ENCODE measurements around the gene VANGL2. TPM values are rescaled to one million over a fixed set of nuclear protein-coding genes. Genes with fewer than 3 reads are reported as not detected.
"Not testable (repeated sequence)": the region's sequence is repeated elsewhere in the genome, so short reads cannot be mapped to it uniquely, and the experiment has no call there.

VANGL2 gene
- total RNA-seq, 2 experiments from 2014 or later: 0.04 TPM; not detected in 1

DNA sequence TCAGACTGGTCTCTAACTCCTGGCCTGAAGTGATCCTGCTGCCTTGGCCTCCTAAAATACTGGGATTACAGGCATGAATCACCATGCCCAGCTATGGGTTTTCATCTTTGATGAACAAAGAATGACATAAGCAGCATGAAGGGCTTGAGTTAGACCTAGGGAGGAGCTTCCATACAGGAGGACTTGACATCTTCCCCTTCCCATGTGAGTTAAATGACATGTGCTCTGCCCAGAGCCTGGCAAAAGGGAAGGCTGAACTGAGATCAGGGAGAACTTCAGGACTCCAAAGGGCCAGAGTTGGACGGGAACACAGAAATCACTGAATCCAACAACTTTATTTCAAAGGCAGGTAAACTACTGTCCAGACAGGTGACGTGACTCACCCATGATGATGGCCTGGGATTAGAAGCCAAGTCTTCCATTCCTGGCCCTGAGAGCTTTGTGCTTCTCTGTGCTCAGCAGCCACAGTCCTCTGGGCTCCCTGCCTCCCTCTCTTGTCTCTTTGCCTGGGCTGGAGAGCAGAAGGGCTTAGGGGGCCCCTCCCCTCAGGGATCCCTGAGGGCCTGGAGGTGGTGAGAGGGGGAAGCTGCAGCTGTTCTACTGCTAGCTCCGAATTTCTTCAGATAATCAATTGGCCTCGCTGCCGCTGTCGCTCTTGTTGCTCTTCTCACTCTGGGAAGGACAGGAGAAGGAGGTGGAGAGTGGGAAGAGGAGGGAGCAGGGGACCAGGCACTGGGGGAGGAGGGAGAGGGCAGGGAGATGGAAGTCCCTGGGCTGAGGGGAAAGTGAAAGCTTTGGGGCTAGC is 25.9 kb upstream of the VANGL2 start:
- no peak overlapping the region for H3K4me3 Mint-ChIP-seq
- POLR2A ChIA-PET: no interaction called here
- peaks cover 7% of the 10 kb centered on the region for H3K27me3 Mint-ChIP-seq
- CTCF ChIA-PET: interaction anchor here (0.6 to 1.4 kb wide), 6 partner anchors 9 to 272 kb away, joined by 3 to 5 read pairs (median 3); no protein-coding TSS in a partner anchor
- no peaks in the 10 kb centered on the region for H3K36me3 Mint-ChIP-seq (ENCODE audit: low read depth)
- no peak overlapping the region for H3K27ac Mint-ChIP-seq
- H3K9me3 Mint-ChIP-seq: no peaks in the 10 kb centered on the region
- peaks cover 15% of the 10 kb centered on the region for H3K4me1 Mint-ChIP-seq
- no peak for DNase-seq

DNA sequence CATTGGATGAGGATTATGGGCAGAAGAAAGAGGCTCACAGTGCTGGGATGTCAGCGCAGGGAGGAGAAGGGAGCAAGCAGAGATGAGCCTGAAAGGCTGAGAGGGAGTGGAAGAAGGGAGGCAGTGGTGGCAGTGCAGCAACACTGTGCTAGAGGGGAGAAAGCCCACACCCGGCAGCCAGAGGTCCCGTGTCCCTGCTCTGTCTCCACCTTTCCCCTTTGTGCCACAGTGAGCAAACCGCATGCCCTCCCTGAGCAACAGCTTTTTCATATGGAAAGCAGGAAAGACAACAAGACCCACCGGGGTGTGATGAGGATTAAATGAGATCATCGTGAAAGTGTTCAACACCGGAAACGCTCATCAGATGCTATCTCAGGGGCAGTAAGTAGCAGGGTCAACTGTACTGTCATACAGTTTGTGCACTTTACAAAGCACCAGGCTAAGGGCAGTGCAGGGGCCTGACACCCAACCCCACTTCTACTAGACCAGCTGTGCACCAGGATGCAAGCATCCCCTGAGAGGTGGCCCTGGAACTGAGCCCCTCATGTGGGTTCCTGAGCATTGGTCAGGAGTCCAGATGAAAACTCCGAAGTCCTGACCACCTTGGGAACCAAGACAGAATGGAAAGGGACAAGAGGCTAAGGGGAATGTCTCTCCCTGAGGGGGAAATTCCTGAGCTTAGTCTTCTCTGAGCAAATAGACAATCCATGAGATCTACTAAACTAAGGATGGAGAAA is 24.4 kb upstream of the VANGL2 start:
- H3K27ac Mint-ChIP-seq: peak overlapping the region; percentile 20
- no peaks in the 10 kb centered on the region for H3K36me3 Mint-ChIP-seq (ENCODE audit: low read depth)
- DNase-seq: peak; percentile 21

DNA sequence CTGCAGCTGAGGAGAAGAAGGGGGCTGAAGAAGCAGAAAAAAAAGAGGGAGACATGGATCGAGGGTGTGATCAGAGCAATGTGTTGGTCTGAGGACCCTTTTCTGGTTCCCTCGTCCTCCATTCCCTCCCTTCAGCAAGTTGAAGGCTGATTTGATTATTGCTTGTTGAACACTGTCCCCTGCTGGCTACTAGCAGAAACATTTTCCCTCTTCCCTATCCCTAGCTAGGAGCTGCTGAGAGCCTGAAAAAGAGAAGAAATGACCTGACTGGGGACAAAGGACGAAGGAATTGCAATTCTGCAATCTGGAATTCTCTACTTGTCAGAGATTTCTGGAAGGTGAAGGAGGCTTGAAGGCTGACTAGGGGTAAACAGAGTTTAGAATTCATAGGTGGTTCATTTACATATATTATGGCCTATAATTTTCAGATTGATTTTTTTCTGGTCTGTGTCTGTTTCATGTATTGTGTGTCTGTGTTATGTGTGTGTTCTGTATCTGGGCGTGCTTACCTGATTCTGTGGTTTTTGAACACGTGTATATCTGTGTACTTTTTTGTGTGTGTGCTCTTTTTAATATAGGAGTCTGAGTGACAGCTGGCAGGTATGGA is 23.7 kb upstream of the VANGL2 start:
- POLR2A ChIA-PET: no interaction called here
- Mint-ChIP-seq H3K27me3 (peaks cover 6% of the 10 kb centered on the region), H3K27ac (no peak overlapping the region), H3K4me1 (peaks cover 15% of the 10 kb centered on the region), H3K36me3 (ENCODE audit: low read depth) (no peaks in the 10 kb centered on the region), H3K9me3 (no peaks in the 10 kb centered on the region), H3K4me3 (no peak overlapping the region)
- peak; percentile 45 for DNase-seq
- CTCF ChIA-PET: interaction anchor here (0.6 to 2.4 kb wide), 23 partner anchors 9 to 371 kb away, joined by 3 to 18 read pairs (median 4); partner anchors contain the start of gene NHLH1

More for the DNA sequence above, 24.4 kb upstream of the VANGL2 start:
- Mint-ChIP-seq H3K27me3 (peaks cover 6% of the 10 kb centered on the region), H3K4me3 (no peak overlapping the region), H3K9me3 (no peaks in the 10 kb centered on the region), H3K4me1 (peaks cover 15% of the 10 kb centered on the region)
- CTCF ChIA-PET: interaction anchor here (0.5 to 2.4 kb wide), 19 partner anchors 9 to 397 kb away, joined by 3 to 18 read pairs (median 5); partner anchors contain the start of gene NHLH1
- POLR2A ChIA-PET: no interaction called here

DNA sequence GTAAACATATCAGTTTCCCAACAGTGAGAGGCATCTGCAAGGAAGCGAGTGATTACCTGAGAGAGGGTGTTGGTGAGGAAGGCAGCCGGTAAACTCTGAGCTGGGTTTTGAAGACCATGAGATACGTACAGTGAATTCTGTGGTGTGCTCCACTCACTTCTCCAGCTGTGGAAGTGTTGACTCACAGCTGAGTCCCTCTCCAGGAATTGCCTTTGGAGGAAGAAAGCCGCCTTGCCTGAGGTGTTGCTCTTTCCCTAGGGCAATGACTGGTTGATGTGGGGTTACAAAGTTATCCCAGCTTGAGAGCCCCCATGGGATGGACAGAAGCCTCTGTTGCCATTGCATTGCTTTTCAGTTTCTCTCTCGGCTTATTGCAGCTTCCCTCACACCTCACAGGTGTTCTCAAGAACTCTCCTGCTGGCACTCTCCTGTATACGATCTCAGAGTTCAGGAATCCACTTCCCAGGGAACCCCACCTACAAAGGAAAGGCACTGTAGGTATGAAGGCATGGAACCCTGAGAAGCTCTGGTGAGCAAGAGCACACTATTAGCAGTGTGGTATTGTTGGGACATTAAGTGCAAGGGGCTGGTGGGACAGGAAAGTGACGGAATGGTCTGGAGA is 22.7 kb upstream of the VANGL2 start:
- Mint-ChIP-seq H3K36me3 (ENCODE audit: low read depth) (no peaks in the 10 kb centered on the region), H3K9me3 (no peaks in the 10 kb centered on the region), H3K27ac (no peak overlapping the region), H3K4me3 (no peak overlapping the region), H3K4me1 (peaks cover 15% of the 10 kb centered on the region), H3K27me3 (peaks cover 6% of the 10 kb centered on the region)
- POLR2A ChIA-PET: no interaction called here
- no peak for DNase-seq
- CTCF ChIA-PET: interaction anchor here (1.0 to 2.4 kb wide), 14 partner anchors 11 to 299 kb away, joined by 3 to 9 read pairs (median 5); partner anchors contain the start of gene NHLH1

DNA sequence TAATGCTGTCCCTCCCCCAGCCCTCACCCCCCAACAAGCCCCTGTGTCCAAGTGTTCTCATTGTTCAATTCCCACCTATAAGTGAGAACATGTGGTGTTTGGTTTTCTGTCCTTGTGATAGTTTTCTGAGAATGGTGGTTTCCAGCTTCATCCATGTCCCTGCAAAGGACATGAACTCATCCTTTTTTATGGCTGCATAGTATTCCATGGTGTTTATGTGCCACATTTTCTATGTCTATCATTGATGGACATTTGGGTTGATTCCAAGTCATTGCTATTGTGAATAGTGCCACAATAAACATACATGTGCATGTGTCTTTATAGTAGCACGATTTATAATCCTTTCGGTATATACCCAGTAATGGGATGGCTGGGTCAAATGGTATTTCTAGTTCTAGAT is 15.6 kb upstream of the VANGL2 start:
- POLR2A ChIA-PET: not testable (repeated sequence)

DNA sequence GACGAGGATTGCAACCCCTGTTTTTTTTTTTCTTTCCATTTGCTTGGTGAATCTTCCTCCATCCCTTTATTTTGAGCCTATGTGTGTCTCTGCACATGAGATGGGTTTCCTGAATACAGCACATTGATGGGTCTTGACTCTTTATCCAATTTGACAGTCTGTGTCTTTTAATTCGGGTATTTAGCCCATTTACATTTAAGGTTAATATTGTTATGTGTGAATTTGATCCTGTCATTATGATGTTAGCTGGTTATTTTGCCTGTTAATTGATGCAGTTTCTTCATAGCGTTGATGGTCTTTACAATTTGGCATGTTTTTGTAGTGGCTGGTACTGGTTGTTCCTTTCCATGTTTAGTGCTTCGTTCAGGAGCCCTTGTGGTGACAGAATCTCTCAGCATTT is 12.0 kb upstream of the VANGL2 start:
- Mint-ChIP-seq H3K9me3 (peaks cover 10% of the 10 kb centered on the region), H3K27me3 (peaks cover 47% of the 10 kb centered on the region)
- POLR2A ChIA-PET; H3K4me3 Mint-ChIP-seq; DNase-seq; H3K36me3 Mint-ChIP-seq (ENCODE audit: low read depth); H3K27ac Mint-ChIP-seq; H3K4me1 Mint-ChIP-seq: not testable (repeated sequence)
- CTCF ChIA-PET: interaction anchor here (0.6 to 0.7 kb wide), 2 partner anchors 223 to 287 kb away, joined by 3 to 4 read pairs; no protein-coding TSS in a partner anchor

More for the DNA sequence above, 15.6 kb upstream of the VANGL2 start:
- H3K36me3 Mint-ChIP-seq (ENCODE audit: low read depth); H3K27ac Mint-ChIP-seq; CTCF ChIA-PET; H3K4me1 Mint-ChIP-seq; H3K4me3 Mint-ChIP-seq; DNase-seq: not testable (repeated sequence)
- peaks cover 38% of the 10 kb centered on the region for H3K27me3 Mint-ChIP-seq
- H3K9me3 Mint-ChIP-seq: peaks cover 10% of the 10 kb centered on the region

DNA sequence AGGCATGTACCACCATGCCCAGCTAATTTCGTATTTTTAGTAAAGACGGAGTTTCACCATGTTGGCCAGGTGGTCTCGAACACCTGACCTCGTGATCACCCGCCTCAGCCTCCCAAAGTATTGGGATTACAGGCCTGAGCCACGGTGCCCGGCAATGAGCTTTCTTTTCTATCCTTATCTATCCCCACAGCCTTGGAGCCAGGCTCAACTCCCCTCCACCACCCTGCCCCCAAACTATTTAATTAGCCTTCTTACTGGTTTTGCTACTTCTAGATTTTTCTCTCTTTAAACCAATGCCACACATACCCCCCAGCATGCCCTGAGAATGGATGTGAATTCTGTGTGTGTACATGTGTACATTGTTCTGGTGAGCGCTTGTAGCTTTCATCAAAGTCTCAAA is 5.7 kb upstream of the VANGL2 start:
- Mint-ChIP-seq H3K36me3 (ENCODE audit: low read depth) (no peaks in the 10 kb centered on the region), H3K9me3 (no peaks in the 10 kb centered on the region), H3K27me3 (peaks cover 27% of the 10 kb centered on the region), H3K4me1 (peaks cover 2% of the 10 kb centered on the region), H3K4me3 (no peak overlapping the region), H3K27ac (no peak overlapping the region)
- CTCF ChIA-PET: interaction anchor here (0.6 to 2.0 kb wide), 4 partner anchors 14 to 289 kb away, joined by 3 to 6 read pairs (median 3); no protein-coding TSS in a partner anchor
- POLR2A ChIA-PET: no interaction called here
- no peak for DNase-seq

DNA sequence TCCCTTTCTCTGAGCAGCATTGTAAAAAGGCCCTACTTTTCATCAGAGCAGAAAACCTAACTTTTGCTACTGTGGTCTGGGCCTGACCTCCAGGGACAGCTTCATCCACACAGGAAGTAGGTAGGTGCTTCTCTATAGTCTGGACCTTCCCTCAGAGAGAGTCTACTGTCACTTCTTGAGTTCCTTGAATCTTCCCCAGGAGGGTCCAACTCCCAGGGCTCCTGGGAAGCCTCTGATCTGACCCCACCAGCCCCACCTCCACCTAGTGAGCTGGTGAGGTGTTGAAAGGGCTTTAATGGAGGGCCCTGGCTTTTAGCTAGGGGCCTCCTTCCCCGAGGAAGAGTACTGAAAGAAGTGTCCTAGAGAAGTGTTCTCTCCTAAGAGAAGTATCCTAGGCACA is 2.7 kb upstream of the VANGL2 start:
- H3K27me3 Mint-ChIP-seq: peaks cover 33% of the 10 kb centered on the region
- no peak overlapping the region for H3K4me3 Mint-ChIP-seq
- ChIA-PET POLR2A (no interaction called here), CTCF (interaction anchor here (1.2 kb wide), 1 partner anchor 16 kb away, joined by 3 read pairs; no protein-coding TSS in a partner anchor)
- no peak overlapping the region for H3K27ac Mint-ChIP-seq
- no peak for DNase-seq
- H3K4me1 Mint-ChIP-seq: peaks cover 2% of the 10 kb centered on the region
- no peaks in the 10 kb centered on the region for H3K36me3 Mint-ChIP-seq (ENCODE audit: low read depth)
- no peaks in the 10 kb centered on the region for H3K9me3 Mint-ChIP-seq

DNA sequence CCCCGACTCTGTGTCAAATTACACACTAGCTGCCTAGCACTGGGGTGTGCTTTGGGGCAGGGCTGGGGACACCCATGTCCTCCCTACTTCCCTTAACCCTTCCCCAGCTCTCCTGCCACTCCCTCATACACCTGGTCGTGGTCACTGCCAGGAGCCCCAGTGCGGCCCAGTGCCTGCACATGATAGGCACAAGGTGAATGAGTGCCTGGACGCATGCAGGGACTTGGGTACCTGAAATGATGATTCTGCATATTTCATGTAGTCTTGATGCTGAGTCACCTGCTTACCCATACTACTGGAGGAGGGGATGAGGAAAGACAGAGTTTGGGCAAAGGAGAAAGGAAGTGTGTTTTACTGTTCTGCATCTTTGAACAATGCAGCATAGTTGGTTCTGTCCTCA is 1.5 kb upstream of the VANGL2 start:
- Mint-ChIP-seq H3K27me3 (peaks cover 36% of the 10 kb centered on the region), H3K9me3 (no peaks in the 10 kb centered on the region), H3K4me3 (no peak overlapping the region), H3K36me3 (ENCODE audit: low read depth) (no peaks in the 10 kb centered on the region), H3K4me1 (peaks cover 2% of the 10 kb centered on the region), H3K27ac (no peak overlapping the region)
- CTCF ChIA-PET: no interaction called here
- POLR2A ChIA-PET: no interaction called here
- peak; percentile 5 for DNase-seq

DNA sequence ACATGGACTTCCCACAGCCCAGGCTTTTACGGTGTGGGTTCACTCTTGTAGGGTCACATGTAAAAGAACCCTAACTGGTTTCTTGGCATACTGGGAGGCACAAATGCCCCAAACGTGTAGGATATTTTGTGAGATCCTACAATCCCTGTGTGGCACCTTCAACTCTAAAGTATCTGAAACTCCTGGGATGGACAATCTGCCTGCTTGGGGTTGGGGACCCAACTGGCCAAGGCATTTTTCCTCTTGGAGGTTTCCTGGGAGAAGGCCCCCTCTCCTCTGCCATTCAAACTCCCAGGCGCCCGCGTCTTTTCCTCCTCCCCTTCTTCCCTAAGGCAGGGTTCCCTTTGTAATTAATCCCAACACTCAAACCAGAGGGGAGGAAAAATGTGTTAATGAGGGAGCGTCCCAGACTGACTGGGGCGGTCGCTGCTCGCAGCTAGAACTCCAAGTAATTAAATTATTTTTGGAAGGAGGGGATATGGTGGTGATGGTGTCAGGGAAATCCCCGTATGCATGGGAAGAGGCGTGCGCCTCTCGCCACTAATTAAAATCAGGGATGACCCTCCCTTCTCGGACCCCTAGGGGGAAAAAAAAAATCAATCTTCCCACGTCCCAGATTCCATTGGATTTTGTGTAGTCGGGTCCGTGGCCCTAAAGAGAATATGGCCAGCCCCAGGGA is 681 bp upstream of the VANGL2 start:
- DNase-seq: no peak
- H3K9me3 Mint-ChIP-seq: no peaks in the 10 kb centered on the region
- H3K4me1 Mint-ChIP-seq: peaks cover 2% of the 10 kb centered on the region
- ChIA-PET CTCF (no interaction called here), POLR2A (no interaction called here)
- H3K27me3 Mint-ChIP-seq: peaks cover 35% of the 10 kb centered on the region
- H3K36me3 Mint-ChIP-seq (ENCODE audit: low read depth): no peaks in the 10 kb centered on the region
- H3K27ac Mint-ChIP-seq: no peak overlapping the region
- no peak overlapping the region for H3K4me3 Mint-ChIP-seq

DNA sequence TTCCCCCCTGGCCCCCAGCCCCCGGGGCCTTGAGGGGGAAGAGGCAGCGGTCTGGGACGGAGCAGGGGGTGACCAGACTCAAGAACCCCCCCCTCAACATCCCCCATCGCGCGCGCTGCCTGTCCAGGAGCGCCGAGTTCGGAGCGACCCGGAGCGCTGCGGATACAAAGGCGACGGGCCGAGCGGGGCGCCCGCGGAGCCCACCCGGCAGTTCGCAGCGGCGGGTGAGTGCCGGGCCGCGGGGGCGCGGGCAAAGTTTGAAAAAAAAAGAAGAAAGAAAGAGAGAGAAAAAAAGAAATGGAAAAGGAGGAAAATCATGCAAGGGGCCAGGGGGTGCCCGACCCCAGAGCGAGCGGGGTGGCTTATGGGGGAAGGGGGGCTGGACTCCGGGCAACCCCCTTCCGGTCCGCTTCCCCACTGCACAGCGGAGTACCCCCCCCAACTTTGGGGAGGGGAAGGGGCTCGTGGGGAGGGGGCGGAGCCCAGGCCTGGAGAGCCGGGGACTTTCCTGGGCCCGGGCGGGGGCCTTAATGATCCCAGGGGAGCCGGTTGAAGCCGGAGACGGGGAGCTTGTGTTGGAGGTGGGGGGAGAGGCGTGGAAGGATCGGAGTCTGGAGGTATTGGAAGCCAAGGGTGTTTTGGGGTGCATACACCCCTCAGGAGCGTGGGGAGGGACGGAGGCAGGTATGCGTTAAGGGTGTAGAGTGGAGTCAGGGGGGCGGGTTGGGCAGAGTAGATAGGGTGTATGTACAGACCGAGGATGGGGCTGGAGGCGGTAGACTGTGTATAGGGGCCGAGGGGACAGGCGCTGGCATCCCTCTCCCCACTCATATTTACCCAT is 502 bp downstream of the VANGL2 start:
- Mint-ChIP-seq H3K27me3 (peaks cover 31% of the 10 kb centered on the region), H3K9me3 (no peaks in the 10 kb centered on the region), H3K27ac (no peak overlapping the region), H3K4me1 (peaks cover 2% of the 10 kb centered on the region), H3K4me3 (no peak overlapping the region), H3K36me3 (ENCODE audit: low read depth) (no peaks in the 10 kb centered on the region)
- DNase-seq: no peak
- ChIA-PET CTCF (no interaction called here), POLR2A (no interaction called here)

DNA sequence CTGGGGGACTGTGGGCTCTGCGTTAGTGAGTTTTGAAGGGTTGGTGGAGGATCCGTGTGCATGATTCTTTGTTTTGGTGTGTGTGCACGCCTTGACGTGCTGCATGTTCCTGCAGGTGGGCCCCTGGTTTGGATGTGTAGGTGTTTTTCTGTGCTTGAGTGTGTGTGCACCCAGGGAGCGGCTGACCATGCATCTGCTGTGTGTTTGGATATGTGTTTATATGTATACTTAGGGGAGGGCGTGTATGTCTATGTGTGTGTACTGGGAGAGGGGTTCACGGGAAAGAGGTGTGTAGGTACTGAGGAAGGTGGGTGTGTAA is 1.1 kb downstream of the VANGL2 start:
- ChIA-PET CTCF (no interaction called here), POLR2A (no interaction called here)
- H3K36me3 Mint-ChIP-seq (ENCODE audit: low read depth): no peaks in the 10 kb centered on the region
- H3K27ac Mint-ChIP-seq: no peak overlapping the region
- H3K4me3 Mint-ChIP-seq: no peak overlapping the region
- H3K4me1 Mint-ChIP-seq: peaks cover 2% of the 10 kb centered on the region
- no peaks in the 10 kb centered on the region for H3K9me3 Mint-ChIP-seq
- H3K27me3 Mint-ChIP-seq: peaks cover 30% of the 10 kb centered on the region
- peak; percentile 4 for DNase-seq
